ENCODE measurements around the gene ZNF692.

ZNF692 gene

DNA sequence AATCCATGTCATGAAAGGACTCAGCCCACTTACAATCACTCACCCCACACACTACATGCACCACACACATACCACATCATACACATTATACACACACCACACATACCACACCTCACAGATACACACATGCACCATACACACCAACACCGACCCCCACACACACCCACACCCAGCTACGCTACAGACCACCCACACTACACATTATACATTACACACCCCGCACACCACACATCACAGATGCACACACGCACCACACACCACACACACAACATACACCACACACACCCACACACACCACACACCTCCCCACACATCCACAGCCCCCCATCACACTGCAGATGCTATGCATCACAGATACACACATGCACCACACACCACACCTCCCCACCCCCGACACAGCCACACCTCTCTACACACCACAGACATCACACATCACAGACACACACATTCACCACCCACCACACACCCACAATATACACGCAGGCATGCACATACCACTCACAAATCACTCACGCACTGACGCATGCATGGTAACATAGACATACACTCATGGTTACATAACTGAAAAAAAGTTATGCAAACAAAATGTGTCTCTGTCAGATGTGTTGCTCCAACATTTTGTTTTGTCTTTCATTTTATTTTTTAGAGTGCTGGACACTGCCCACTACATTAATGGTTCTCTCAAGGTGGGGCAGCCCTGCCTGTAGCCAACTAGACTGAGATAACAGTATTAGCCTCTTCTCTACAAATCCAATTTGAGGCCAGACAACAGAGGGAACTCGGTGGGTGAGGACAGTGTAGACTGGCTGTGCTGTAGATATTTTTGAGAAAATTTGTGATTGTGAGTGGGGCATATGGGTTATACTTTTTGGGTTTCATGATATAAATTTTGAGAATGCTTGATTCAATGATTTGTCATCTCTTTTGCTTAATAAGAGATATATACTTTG, 31.9 kb upstream of the ZNF692 start:
- TF ChIP-seq GATA2 (IDR thresholded peaks at IDR 0.05; ENCODE audit: low read depth, low read length) (no peak), GATA3 (IDR thresholded peaks at IDR 0.05; ENCODE audit: low read depth, low read length) (no peak)

DNA sequence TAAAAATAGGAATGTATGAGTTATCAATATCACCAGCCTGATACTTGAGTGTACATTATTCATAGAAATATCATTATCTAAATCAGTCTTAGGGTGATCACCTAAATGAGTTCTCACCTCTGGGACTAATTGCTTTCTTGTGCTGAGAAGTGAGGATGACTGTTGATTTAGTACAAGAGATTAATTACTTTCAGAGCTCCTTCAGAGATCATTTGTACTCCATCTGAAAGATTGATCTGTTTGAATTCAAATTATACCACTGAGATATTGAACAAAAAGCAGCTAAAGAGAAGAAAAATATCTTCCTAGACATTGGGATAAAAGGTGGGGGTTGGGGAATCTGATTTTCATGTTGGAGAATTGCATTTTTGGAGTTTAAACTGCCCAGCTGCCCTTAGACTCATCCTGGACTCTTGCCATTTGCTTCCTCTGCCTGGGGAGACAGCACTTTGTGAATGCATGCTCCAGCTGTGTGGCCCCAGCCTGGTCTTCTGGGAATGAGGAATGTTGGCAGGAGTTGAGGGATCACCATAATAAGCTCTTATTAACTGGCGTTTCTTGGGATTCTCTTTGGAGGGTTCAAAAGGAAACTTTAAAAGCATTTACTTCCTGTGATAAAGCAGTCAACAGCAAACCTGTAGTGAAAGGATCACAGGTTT, 27.5 kb upstream of the ZNF692 start:
- TF ChIP-seq GATA3 (IDR thresholded peaks at IDR 0.05; ENCODE audit: low read depth, low read length) (no peak), GATA2 (IDR thresholded peaks at IDR 0.05; ENCODE audit: low read depth, low read length) (no peak)

DNA sequence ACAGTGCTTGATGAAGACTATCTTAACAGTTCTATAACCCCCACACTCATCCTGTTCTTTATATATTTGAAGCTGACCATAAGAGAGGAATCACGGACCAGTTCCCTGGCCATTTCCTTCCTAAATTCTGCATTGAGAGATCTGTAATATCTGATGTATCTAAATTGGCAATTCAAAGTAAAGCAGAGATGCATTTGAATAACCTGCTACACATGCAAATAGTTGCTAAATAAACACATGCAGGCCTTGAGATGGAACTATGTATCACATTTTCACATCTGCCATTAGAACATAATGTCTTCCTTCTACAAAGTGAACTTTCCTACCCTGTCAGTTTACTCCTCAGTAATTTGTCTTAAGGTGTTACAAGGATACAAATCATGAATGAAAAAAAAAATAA, 26.8 kb upstream of the ZNF692 start:
- TF ChIP-seq GATA2 (IDR thresholded peaks at IDR 0.05; ENCODE audit: low read depth, low read length) (no peak), GATA3 (IDR thresholded peaks at IDR 0.05; ENCODE audit: low read depth, low read length) (no peak)

DNA sequence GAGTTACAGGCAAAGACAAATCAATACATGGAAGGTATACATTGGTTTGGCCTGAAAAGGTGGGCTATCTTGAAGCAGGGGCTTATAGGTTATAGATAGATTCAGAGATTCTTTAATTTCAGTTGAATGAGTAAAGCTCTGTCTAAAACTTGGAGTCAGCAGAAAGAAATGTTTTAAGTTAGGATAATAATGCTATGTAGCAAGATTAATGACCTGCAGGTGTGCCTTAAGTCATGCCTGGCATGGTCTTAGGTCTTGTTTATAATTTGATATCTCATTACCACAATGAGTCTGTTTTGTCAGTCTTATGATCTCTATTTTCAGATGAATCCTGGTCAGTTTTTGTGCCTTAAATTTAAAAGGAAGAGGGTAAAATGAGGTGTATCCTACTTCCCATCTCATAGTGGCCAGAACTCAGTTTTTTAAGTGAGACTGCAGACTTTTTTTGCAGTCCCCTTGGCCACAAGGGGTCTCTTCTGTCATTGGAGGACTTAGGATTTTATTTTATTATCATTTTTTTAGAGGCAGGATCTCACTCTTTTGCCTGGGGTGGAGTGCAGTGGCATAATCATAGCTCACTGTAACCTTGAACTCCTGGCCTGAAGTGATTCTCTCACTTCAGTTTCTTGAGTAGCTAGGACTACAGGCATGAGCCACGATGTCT, 25.9 kb upstream of the ZNF692 start:
- TF ChIP-seq GATA2 (IDR thresholded peaks at IDR 0.05; ENCODE audit: low read depth, low read length) (no peak), GATA3 (IDR thresholded peaks at IDR 0.05; ENCODE audit: low read depth, low read length) (no peak)

DNA sequence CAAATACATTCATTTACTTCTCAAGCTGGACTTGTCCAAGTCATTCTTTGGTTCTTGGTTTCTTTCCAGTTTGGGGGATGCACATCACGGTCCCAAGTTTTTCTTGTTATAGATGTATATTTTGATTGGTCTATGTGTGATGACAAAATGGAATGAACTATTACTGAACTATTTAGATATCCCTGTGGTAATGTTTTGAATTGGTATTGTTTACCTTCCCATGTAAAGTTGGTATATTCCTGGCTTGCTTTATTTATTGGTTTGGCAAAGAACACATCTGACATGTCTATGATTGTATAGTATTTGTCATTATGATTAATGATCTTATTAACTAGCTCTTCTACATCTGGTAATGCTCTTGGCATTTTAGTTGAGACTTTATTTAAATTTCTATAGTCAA, 22.4 kb upstream of the ZNF692 start:
- TF ChIP-seq GATA2 (IDR thresholded peaks at IDR 0.05; ENCODE audit: low read depth, low read length): no peak
- no peak for TF ChIP-seq GATA3 (IDR thresholded peaks at IDR 0.05; ENCODE audit: low read depth, low read length)

DNA sequence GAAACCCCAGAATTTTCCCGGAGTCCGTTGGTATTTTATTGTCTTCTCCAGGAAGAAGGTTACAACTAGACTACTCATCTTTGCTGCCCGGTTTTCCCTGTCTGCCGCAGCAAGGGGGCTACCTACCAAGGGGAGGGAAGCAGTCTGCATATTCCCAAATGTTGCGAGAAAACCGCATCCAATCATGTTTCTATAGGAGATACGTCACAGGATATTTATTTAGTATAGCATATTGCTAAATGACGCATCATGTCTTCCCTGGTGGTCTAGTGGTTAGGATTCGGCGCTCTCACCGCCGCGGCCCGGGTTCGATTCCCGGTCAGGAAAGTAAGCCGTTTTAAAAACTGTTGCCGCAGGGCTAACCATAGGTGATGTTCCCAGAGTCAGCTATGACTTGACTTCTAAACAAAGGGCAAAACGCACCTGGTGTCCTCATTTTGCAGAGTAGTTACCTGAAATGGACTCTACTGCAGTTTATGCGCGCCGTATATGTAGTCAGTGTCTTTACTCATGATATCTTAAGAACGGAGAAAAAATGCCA, 15.2 kb upstream of the ZNF692 start:
- TF ChIP-seq GATA2 (IDR thresholded peaks at IDR 0.05; ENCODE audit: low read depth, low read length): no peak
- no peak for TF ChIP-seq GATA3 (IDR thresholded peaks at IDR 0.05; ENCODE audit: low read depth, low read length)

DNA sequence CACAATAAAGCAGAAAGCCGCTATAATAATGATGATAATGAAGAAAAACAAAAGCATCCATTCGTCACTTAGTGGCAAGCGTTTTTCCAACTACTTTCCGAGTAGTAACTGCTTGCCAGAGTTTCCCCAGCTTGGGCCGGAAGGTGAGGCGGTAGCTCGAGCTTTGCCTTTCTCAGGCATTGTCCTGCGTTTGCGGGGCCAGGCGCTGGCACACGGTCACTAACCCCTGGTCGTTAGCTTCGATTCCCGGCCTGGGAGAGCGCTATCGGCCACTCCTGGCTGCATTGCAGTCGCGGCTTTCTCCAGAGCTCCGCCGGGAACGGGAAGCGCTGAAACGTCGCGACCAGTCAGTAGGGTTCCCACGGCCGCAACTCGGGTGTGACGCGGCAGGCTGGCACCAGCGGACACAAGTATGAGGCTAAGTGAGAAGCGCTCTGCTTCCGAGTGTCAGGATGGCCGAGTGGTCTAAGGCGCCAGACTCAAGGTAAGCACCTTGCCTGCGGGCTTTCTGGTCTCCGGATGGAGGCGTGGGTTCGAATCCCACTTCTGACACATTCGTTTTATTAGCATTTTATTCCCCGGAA, 14.6 kb upstream of the ZNF692 start:
- TF ChIP-seq GATA2 (IDR thresholded peaks at IDR 0.05; ENCODE audit: low read depth, low read length) (peak; percentile 2), GATA3 (IDR thresholded peaks at IDR 0.05; ENCODE audit: low read depth, low read length) (no peak)

DNA sequence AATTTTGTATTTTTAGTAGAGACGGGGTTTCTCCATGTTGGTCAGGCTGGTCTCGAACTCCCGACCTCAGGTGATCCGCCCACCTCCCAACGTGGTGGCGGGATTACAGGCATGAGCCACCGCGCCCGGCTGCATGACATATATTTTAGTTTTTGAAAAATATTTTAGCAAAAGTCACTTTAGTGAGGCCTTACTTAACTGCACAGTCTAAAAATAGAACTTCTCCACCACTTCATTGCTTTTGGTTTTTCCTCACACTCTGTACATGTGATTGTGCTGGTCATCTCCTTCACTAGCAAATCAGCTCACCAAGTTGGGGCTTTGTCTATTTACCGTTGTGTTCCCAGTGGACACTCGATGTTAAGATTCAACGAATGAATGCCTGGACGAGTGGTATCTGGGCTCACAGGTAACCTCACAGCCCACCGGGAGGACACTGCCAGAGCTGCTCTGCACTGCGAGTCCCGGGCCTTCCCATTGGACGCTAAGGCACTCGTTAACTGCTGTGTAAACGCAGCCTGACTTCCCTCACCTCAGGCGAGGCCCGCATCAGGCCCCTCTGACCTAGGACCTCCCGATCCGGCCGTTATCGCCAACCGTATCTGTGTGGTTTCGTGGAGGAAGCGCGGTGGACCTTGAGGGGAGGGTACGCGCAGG, 14.0 kb upstream of the ZNF692 start:
- TF ChIP-seq GATA2 (IDR thresholded peaks at IDR 0.05; ENCODE audit: low read depth, low read length) (peak; percentile 68), GATA3 (IDR thresholded peaks at IDR 0.05; ENCODE audit: low read depth, low read length) (no peak)

DNA sequence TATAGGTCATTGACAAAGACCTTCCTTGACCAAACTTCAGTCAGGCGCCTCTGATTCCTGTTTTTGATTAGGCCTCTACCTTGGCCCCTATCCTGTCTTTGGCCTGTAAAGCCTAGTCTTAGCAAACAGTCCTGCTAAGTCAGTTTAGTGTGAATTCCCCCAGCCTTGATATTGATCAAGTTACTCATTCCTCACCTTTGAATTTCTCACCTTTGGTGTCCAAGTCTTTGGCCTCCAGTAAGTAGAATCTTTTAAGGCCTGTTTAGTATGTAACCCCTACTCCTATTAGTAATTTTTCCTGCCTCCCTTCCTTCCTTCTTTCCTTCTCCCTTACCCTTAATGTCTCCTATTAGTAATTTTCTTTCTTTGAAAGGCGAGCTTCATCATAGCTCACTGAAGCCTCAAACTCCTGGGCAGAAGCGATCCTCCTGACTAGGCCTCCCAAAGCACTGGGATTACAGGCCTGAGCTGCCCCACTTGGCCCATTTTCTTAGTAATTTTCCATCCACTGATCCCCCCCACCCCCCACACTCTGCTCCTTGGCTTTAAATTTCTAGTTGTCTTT, 13.0 kb upstream of the ZNF692 start:
- TF ChIP-seq GATA3 (IDR thresholded peaks at IDR 0.05; ENCODE audit: low read depth, low read length) (no peak), GATA2 (IDR thresholded peaks at IDR 0.05; ENCODE audit: low read depth, low read length) (no peak)

DNA sequence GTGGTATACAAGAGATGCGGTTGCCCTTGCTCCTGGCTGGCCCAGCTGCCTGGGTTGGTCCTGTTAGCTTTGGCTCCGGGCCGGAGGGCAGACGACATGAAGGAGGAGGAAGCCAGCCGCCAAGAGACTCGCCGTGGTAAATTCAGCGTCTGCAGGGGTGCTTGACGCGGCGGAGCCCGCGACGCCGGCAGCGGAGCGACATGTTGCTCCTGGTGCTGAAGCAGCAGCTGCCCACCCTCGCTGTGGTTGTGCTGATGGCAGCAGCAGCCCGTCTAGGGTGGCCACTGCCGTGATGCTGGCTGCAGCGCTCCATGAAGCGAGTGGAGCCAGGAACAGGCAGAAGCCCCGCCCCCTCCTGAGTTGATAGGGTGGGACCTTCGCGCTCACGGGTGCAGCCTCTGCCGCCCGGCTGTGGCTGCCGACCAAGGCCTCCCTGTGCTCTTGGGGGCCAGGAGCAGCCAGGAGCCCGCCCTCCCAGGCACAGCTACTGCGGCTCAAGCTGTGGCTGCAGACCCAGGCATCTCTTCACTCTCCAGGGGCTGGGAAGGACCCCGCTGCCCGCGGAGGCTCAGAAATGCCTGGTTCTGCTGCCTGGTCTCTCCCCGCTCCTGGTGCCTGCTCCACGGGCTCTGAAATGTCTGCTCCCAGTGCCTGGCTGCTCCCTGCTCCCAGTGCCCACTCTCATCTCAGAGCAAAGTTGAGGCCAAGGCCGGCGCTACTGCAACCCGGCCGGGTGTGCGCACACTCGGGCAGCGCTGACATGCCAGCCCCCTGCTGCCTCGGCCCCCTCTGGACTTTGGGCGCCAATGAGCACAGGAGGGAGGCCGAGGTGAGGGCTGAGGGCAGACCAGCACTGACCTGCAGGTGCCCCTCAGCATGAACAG, 4.4 kb upstream of the ZNF692 start:
- TF ChIP-seq GATA2 (IDR thresholded peaks at IDR 0.05; ENCODE audit: low read depth, low read length) (no peak), GATA3 (IDR thresholded peaks at IDR 0.05; ENCODE audit: low read depth, low read length) (no peak)

DNA sequence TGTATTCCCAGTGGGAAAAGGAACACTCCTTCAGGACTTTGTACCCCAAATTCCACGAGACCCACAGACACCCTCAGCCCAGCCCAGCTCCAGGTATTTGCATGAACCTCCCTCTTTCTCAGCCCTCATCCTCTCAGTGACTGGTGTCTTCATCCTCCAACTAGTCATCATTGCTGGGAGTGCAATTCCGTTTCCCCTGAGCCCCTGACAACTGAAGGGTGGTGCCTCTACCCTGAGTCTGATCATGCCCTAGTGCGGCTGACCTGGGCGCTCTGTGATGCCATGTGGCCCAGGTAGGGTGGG, 3.8 kb upstream of the ZNF692 start:
- TF ChIP-seq GATA3 (IDR thresholded peaks at IDR 0.05; ENCODE audit: low read depth, low read length) (no peak), GATA2 (IDR thresholded peaks at IDR 0.05; ENCODE audit: low read depth, low read length) (no peak)

DNA sequence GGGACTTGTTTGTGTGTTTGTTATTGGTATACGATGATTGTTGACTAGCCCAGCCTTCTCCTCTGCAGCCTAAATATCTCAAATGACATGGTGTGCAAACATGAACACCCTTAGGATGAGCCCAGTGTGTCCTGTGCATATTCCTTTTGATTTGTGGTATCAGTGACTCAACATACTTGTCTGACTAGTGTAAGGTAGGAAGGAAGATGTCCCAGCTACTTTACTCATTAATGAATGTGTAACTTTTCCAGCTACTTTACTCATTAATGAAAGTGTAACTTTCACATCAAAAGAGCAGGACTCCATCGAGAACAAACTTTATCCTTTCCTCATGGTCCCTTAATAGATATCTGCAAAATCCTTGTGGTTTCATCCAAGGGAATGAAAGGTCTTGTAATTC, 2.7 kb upstream of the ZNF692 start:
- no peak for TF ChIP-seq GATA2 (IDR thresholded peaks at IDR 0.05; ENCODE audit: low read depth, low read length)
- TF ChIP-seq GATA3 (IDR thresholded peaks at IDR 0.05; ENCODE audit: low read depth, low read length): no peak

Measured in SH-SY5Y (cell line).